Thoracic aorta (tissue), 2 donors: ENCODE data around the gene CLCA1. TPM values are rescaled to one million over a fixed set of nuclear protein-coding genes. Genes with fewer than 3 reads are reported as not detected.

Experiments
- ATAC-seq: fragments of 150-250 bp; one replicate; pipeline ENCODE4 v1.8.0; 2017; ENCODE audit warnings: low read depth; ENCODE audit not compliant: insufficient number of reproducible peaks, low FRiP score
- DNase-seq: peaks from one replicate; pipeline ENCODE4 v3.0.0-alpha.2; 2020; ENCODE audit warnings: low spot score
- H3K27ac ChIP-seq, 2 donors: fragments of 200-600 bp; sonication (generic); 1 replicate in 1 of 2; 2 replicates in 1 of 2; pipeline ENCODE4 v1.5.1; 2016; ENCODE audit warnings: mild to moderate bottlenecking in 2 of 2, moderate library complexity in 2 of 2
- H3K27me3 ChIP-seq: fragments of 200-600 bp; sonication (generic); replicated peaks from 2 replicates; pipeline ENCODE4 v1.6.0; 2016; ENCODE audit warnings: mild to moderate bottlenecking; ENCODE audit not compliant: insufficient read depth
- H3K36me3 ChIP-seq: fragments of 200-600 bp; sonication (generic); one replicate; pipeline ENCODE4 v1.5.1; 2016
- H3K4me1 ChIP-seq, 2 donors: fragments of 200-600 bp; sonication (generic); 1 replicate in 1 of 2; 2 replicates in 1 of 2; pipeline versions ENCODE4 v1.5.1 to v1.6.0; 2016; ENCODE audit warnings: low read depth in 2 of 2, mild to moderate bottlenecking in 1 of 2; ENCODE audit not compliant: control insufficient read depth in 1 of 2
- H3K4me3 ChIP-seq: fragments of 200-600 bp; sonication (generic); 2 replicates; pipeline ENCODE4 v1.5.1; 2016; ENCODE audit warnings: mild to moderate bottlenecking
- H3K9me3 ChIP-seq: fragments of 200-600 bp; sonication (generic); 2 replicates; pipeline ENCODE4 v1.5.1; 2016
- CTCF ChIP-seq: fragments of 200-600 bp; sonication (generic); IDR thresholded peaks from one replicate; pipeline ENCODE4 v1.5.1; 2019; ENCODE audit warnings: antibody characterized with exemption
- total RNA-seq, 2 donors: library from RNA; depleted of rRNA; stranded (reverse); fragments of >200 nt; gene quantifications; one replicate each; pipeline versions ENCODE4 v1.1.0 to v1.2.3, GENCODE V29; 2016

The CLCA1 gene
- total RNA-seq, 2 donors from 2014 or later = not detected

DNA sequence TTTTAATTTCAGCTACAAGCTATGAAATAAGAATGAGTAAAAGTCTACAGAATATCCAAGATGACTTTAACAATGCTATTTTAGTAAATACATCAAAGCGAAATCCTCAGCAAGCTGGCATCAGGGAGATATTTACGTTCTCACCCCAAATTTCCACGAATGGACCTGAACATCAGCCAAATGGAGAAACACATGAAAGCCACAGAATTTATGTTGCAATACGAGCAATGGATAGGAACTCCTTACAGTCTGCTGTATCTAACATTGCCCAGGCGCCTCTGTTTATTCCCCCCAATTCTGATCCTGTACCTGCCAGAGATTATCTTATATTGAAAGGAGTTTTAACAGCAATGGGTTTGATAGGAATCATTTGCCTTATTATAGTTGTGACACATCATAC, 13.7 kb upstream of the CLCA1 start:
- H3K27me3 ChIP-seq = no peaks in the 10 kb centered on the region
- H3K4me1 ChIP-seq = no peaks in the 10 kb centered on the region
- DNase-seq (no peak), ATAC-seq (no peak)
- no peaks in the 10 kb centered on the region for H3K9me3 ChIP-seq
- H3K27ac ChIP-seq = no peak overlapping the region
- no peak for TF ChIP-seq CTCF
- no peak overlapping the region for H3K4me3 ChIP-seq
- no peaks in the 10 kb centered on the region for H3K36me3 ChIP-seq

DNA sequence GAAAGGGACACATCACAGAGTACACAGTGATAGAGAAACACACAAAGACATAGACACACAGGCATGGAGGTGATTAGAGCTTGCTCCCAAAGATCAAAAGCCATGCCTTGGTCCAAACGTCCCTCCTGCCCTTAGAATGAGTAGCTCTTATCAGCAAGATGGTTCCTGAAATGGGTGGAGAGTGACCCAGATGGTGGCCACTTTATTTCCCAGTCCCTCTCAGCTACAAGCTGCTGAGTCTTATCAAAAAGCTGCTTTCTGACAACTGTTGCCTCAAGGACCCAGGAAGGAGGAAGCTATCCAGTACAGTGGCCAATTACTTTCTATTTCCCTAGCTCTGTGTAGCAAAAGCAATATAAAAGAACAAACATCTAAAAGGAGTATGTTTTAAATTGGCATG, 7.7 kb upstream of the CLCA1 start:
- no peaks in the 10 kb centered on the region for H3K9me3 ChIP-seq
- no peaks in the 10 kb centered on the region for H3K4me1 ChIP-seq
- DNase-seq (no peak), ATAC-seq (no peak)
- no peak overlapping the region for H3K27ac ChIP-seq
- TF ChIP-seq CTCF = no peak
- H3K36me3 ChIP-seq = no peaks in the 10 kb centered on the region
- no peaks in the 10 kb centered on the region for H3K27me3 ChIP-seq
- H3K4me3 ChIP-seq = no peak overlapping the region

DNA sequence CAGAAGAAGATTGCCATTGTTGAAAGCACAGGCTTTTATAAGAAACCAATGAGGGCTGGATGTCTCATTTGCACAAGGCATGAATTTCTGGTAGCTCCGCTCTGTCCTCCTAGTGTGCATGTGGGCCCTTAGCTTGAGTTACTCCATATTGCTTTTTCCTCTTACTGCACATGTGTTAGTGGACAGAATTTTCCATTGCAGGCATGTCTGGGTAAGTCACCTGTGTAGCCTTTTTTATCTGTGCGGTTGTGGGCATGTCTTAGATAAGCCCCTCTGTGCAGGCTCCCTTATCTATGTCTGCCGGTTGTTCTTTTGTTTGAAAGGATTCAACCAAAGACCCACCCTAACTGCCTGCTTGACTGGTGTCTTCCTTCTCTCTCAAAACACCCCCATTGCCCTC, 7.2 kb upstream of the CLCA1 start:
- H3K36me3 ChIP-seq = no peaks in the 10 kb centered on the region
- H3K4me3 ChIP-seq = no peak overlapping the region
- no peaks in the 10 kb centered on the region for H3K4me1 ChIP-seq
- H3K27me3 ChIP-seq = no peaks in the 10 kb centered on the region
- DNase-seq = no peak
- no peak for TF ChIP-seq CTCF
- no peaks in the 10 kb centered on the region for H3K9me3 ChIP-seq
- no peak for ATAC-seq
- H3K27ac ChIP-seq = no peak overlapping the region

DNA sequence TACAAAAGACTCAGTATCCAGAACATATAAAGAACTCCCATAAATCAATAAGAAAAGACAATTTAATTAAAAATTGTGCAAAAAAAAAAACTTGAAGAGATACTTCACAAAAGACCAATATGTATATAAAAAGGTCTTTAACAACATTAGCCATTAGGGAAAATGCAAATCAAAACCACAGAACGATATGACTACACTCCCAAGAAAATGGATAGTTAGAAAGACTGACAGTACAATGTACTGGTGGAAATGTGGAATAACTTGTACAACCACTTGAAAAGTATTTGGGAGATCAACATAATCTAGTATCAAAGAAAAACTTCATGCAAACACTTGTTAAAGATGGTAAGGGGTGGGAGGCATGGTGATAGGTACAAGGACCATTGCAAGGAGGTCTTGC, 3.9 kb upstream of the CLCA1 start:
- Histone ChIP-seq H3K4me3 (no peak overlapping the region), H3K36me3 (no peaks in the 10 kb centered on the region), H3K27ac (no peak overlapping the region), H3K27me3 (no peaks in the 10 kb centered on the region), H3K4me1 (no peaks in the 10 kb centered on the region), H3K9me3 (no peaks in the 10 kb centered on the region)
- no peak for TF ChIP-seq CTCF
- DNase-seq (no peak), ATAC-seq (no peak)

GRCh38 chr1:86466109-86466844, 2.5 kb upstream of the CLCA1 start:
- TF ChIP-seq CTCF = no peak
- DNase-seq = no peak
- Histone ChIP-seq H3K4me1 (peaks cover 0 to 7% of the 10 kb centered on the region in 2 donors), H3K27ac (no peak overlapping the region), H3K27me3 (no peaks in the 10 kb centered on the region), H3K9me3 (no peaks in the 10 kb centered on the region), H3K36me3 (no peaks in the 10 kb centered on the region), H3K4me3 (no peak overlapping the region)
- no peak for ATAC-seq
